GM12892 (cell line): Measurements from ENCODE around the gene ZNF275.

Experiments used
- POLR2AphosphoS5 ChIP-seq: IDR thresholded peaks from 2 replicates; pipeline ENCODE4 v1.6.1; 2011; ENCODE audit warnings: low read depth, low read length, control low read depth
- TAF1 ChIP-seq: IDR thresholded peaks from 2 replicates; pipeline ENCODE4 v1.6.1; 2011; ENCODE audit warnings: low read depth, mild to moderate bottlenecking, control low read depth, low read length, borderline replicate concordance

DNA sequence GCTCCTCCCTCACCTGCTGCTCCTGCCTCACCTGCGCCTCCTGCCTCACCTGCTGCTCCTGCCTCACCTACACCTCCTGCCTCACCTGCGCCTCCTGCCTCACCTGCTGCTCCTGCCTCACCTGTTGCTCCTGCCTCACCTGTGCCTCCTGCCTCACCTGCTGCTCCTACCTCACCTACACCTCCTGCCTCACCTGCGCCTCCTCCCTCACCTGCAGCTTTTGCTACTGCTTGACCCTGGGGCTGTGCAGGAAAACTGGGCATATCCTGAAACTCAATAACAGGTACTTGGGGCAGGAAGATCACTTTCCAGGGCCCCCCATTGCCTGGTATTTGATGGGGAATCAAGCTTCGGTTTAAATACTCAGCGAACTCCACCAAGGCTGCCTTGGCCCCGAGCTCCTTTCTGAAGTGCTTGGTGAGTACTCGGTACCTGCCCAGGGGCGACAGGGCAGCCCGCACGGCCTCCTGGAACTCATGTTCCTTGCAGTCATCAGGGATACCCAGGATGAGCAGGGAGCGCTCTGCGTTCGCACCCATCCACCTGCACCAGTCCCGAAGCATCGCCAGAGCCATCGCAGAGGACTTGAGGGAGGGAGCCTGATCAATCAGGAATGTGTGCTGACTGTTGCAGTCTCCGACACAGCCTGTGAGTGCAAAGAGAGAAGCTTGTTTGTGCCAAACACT, 64.5 kb downstream of the ZNF275 start:
- TF ChIP-seq TAF1 (no peak), POLR2AphosphoS5 (no peak)
